Stimulated activated CD8-positive, alpha-beta memory T cell treated with anti-CD3 and anti-CD28 coated beads, Interleukin-12 subunit alpha, Interleukin-12 subunit beta, amount 100 ng/mL, for 24 hours (primary cell): ENCODE data around the gene ATXN7L3.
A peak's percentile ranks its signal among the peaks of the same experiment; 100 is the strongest.
"Not testable (repeated sequence)": the region's sequence is repeated elsewhere in the genome, so short reads cannot be mapped to it uniquely, and the experiment has no call there.

ENCODE experiments used
- DNase-seq: peaks from one replicate; pipeline ENCODE4 v3.0.0-alpha.2; 2020; ENCODE audit errors: extremely low read depth

Gene ATXN7L3

GRCh38 chr17:44199553-44200477 lies at the start of gene ATXN7L3:
ATXN7L3 (minus strand) TSS chr17:44199884; CDS start chr17:44198070, 1,814 bp downstream.
- peak; percentile 100 for DNase-seq

- DNase-seq, result no peak
These were observed 48.4 kb upstream of the ATXN7L3 start for GRCh38 chr17:44247876-44248736.

GRCh38 chr17:44247440-44247841 lies 47.8 kb upstream of the ATXN7L3 start:
- no peak for DNase-seq

GRCh38 chr17:44241106-44241624 lies 41.5 kb upstream of the ATXN7L3 start:
- DNase-seq, result no peak

- not testable (repeated sequence) for DNase-seq
These were observed 38.2 kb upstream of the ATXN7L3 start for GRCh38 chr17:44237886-44238285.

GRCh38 chr17:44236444-44236991 lies 36.8 kb upstream of the ATXN7L3 start:
- DNase-seq, result no peak

GRCh38 chr17:44235583-44235936 lies 35.9 kb upstream of the ATXN7L3 start:
- no peak for DNase-seq

- no peak for DNase-seq
These were observed 33.9 kb upstream of the ATXN7L3 start for GRCh38 chr17:44233582-44233981.

- DNase-seq, result no peak
These were observed 32.4 kb upstream of the ATXN7L3 start for GRCh38 chr17:44232061-44232460.

- DNase-seq, result no peak
These were observed 30.5 kb upstream of the ATXN7L3 start for GRCh38 chr17:44230140-44230539.

- no peak for DNase-seq
These were observed 29.4 kb upstream of the ATXN7L3 start for GRCh38 chr17:44229090-44229489.

- no peak for DNase-seq
These were observed 23.9 kb upstream of the ATXN7L3 start for GRCh38 chr17:44223541-44224071.

GRCh38 chr17:44222112-44222869 lies 22.6 kb upstream of the ATXN7L3 start:
- no peak for DNase-seq

- DNase-seq, result no peak
These were observed 22.1 kb upstream of the ATXN7L3 start for GRCh38 chr17:44221862-44222111.

- DNase-seq, result no peak
These were observed 21.6 kb upstream of the ATXN7L3 start for GRCh38 chr17:44221084-44221861.

GRCh38 chr17:44220213-44221083 lies 20.8 kb upstream of the ATXN7L3 start:
- DNase-seq, result no peak

- DNase-seq, result no peak
These were observed 20.0 kb upstream of the ATXN7L3 start, which contains the start of gene UBTF for GRCh38 chr17:44219616-44220212. UBTF (minus strand) TSS chr17:44219675; CDS start chr17:44218229, 1,446 bp downstream.

- DNase-seq, result no peak
These were observed 19.5 kb upstream of the ATXN7L3 start for GRCh38 chr17:44219108-44219615.
